HepG2 (cell line): ENCODE results near the gene CDX2. TPM values are rescaled to one million over a fixed set of nuclear protein-coding genes. Genes with fewer than 3 reads are reported as not detected.

ENCODE experiments used
- EED ChIP-seq: sonication (generic); formaldehyde crosslinking; IDR thresholded peaks from 2 replicates; pipeline ENCODE4 v1.5.0; 2020; ENCODE audit warnings: mild to moderate bottlenecking, missing genetic modification reagents
- HNRNPL ChIP-seq: fragments of 200-400 bp; formaldehyde crosslinking; IDR thresholded peaks from 2 replicates; pipeline ENCODE4 v1.6.1; 2017; ENCODE audit warnings: mild to moderate bottlenecking, low read depth, low read length
- HOXA9 ChIP-seq: sonication (generic); formaldehyde crosslinking; IDR thresholded peaks from 2 replicates; pipeline ENCODE4 v1.8.1; 2022; ENCODE audit warnings: missing genetic modification reagents, mild to moderate bottlenecking, moderate library complexity, borderline replicate concordance
- NBN ChIP-seq: fragments of 450-650 bp; conservative IDR thresholded peaks from 2 replicates; pipeline ENCODE4 v1.6.1; 2017
- NFE2L2 ChIP-seq: fragments of 150-350 bp; IDR thresholded peaks from 2 replicates; pipeline ENCODE4 v1.6.1; 2014; ENCODE audit warnings: low read length
- PBX2 ChIP-seq: IDR thresholded peaks from 2 replicates; pipeline ENCODE4 v1.6.1; 2016; ENCODE audit warnings: control low read depth
- PLSCR1 ChIP-seq: sonication (generic); formaldehyde crosslinking; IDR thresholded peaks from 2 replicates; pipeline ENCODE4 v1.5.0; 2020; ENCODE audit warnings: missing genetic modification reagents, mild to moderate bottlenecking, borderline replicate concordance
- SRY ChIP-seq: sonication (generic); formaldehyde crosslinking; IDR thresholded peaks from 2 replicates; pipeline ENCODE4 v1.8.0; 2022; ENCODE audit warnings: mild to moderate bottlenecking, missing genetic modification reagents
- ZNF275 ChIP-seq: sonication (generic); formaldehyde crosslinking; IDR thresholded peaks from 2 replicates; pipeline ENCODE4 v1.8.0; 2022; ENCODE audit warnings: missing genetic modification reagents, mild to moderate bottlenecking, inconsistent platforms, borderline replicate concordance
- ZNF460 ChIP-seq: sonication (generic); formaldehyde crosslinking; IDR thresholded peaks from 2 replicates; pipeline ENCODE4 v1.5.1; 2020; ENCODE audit warnings: missing genetic modification reagents, mild to moderate bottlenecking, borderline replicate concordance
- ZNF563 ChIP-seq: sonication (generic); formaldehyde crosslinking; IDR thresholded peaks from 2 replicates; pipeline ENCODE4 v1.8.0; 2022; ENCODE audit warnings: mild to moderate bottlenecking, moderate library complexity, missing genetic modification reagents
- ZNF746 ChIP-seq: sonication (generic); formaldehyde crosslinking; IDR thresholded peaks from 2 replicates; pipeline ENCODE4 v1.8.0; 2022; ENCODE audit warnings: mild to moderate bottlenecking, missing genetic modification reagents
- ZNF772 ChIP-seq: sonication (generic); formaldehyde crosslinking; IDR thresholded peaks from 2 replicates; pipeline ENCODE4 v1.5.0; 2020; ENCODE audit warnings: mild to moderate bottlenecking, missing genetic modification reagents
- ZSCAN30 ChIP-seq: sonication (generic); formaldehyde crosslinking; IDR thresholded peaks from 2 replicates; pipeline ENCODE4 v1.5.0; 2020; ENCODE audit warnings: mild to moderate bottlenecking, missing genetic modification reagents
- polyA plus RNA-seq, 8 experiments: library from polyadenylated mRNA; depleted of rRNA in 3 of 8; stranded (reverse) in 7 of 8; unstranded in 1 of 8; fragments of >200 nt; fragmentation: Illumina TruSeq in 4 of 8; extraction: Trizol in 4 of 8; gene quantifications; 2 replicates each; pipeline versions ENCODE4 v1.2.1 to v1.2.3, GENCODE V29; 2011 to 2016; ENCODE audit warnings: low read depth in 4 of 8, missing spikeins in 1 of 8, mixed read lengths in 1 of 8; ENCODE audit not compliant: insufficient read depth in 1 of 8
- total RNA-seq, 5 experiments: library from RNA; depleted of rRNA; stranded (reverse); fragments of >200 nt; fragmentation: Illumina TruSeq; extraction: Trizol; gene quantifications; 2 replicates each; pipeline ENCODE4 v1.2.3, GENCODE V29; 2016; ENCODE audit warnings: low read depth in 1 of 5
- TF ChIP-seq, protein P1 (sequence below): sonication (generic); formaldehyde crosslinking; IDR thresholded peaks from 2 replicates; pipeline ENCODE4 v1.9.0; 2022; ENCODE audit warnings: missing genetic modification reagents, mild to moderate bottlenecking, borderline replicate concordance
- TF ChIP-seq, protein P2 (sequence below): sonication (generic); formaldehyde crosslinking; IDR thresholded peaks from 2 replicates; pipeline ENCODE4 v1.5.1; 2020; ENCODE audit warnings: mild to moderate bottlenecking, missing genetic modification reagents, moderate library complexity
- TF ChIP-seq, protein P3 (sequence below): sonication (generic); formaldehyde crosslinking; conservative IDR thresholded peaks from 2 replicates; pipeline ENCODE4 v1.4.0; 2020; ENCODE audit warnings: missing genetic modification reagents
- TF ChIP-seq, protein P4 (sequence below): sonication (generic); formaldehyde crosslinking; IDR thresholded peaks from 2 replicates; pipeline ENCODE4 v1.8.1; 2023; ENCODE audit warnings: mild to moderate bottlenecking, moderate library complexity, missing genetic modification reagents

Gene CDX2
- total and polyA plus RNA-seq, 2 of the 13 experiments (the other 11 are each of a cell fraction or from before 2014, with no cell fraction given), result 0.04 TPM; not detected in 1

GRCh38 chr13:27980280-27980998, 11.3 kb upstream of the CDX2 start (continued):
- TF ChIP-seq, protein P1, sequence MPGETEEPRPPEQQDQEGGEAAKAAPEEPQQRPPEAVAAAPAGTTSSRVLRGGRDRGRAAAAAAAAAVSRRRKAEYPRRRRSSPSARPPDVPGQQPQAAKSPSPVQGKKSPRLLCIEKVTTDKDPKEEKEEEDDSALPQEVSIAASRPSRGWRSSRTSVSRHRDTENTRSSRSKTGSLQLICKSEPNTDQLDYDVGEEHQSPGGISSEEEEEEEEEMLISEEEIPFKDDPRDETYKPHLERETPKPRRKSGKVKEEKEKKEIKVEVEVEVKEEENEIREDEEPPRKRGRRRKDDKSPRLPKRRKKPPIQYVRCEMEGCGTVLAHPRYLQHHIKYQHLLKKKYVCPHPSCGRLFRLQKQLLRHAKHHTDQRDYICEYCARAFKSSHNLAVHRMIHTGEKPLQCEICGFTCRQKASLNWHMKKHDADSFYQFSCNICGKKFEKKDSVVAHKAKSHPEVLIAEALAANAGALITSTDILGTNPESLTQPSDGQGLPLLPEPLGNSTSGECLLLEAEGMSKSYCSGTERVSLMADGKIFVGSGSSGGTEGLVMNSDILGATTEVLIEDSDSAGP (CRISPR knock-in tag), result no peak; the same call in 1 of the 2 replicates
- TF ChIP-seq ZNF746 (no peak), HNRNPL (no peak), ZNF275 (CRISPR knock-in tag) (no peak), PBX2 (CRISPR knock-in tag) (no peak), SRY (CRISPR knock-in tag) (no peak), HOXA9 (no peak), ZNF563 (CRISPR knock-in tag) (0 out of 2 replicates have a peak, but pooled peaks have one; percentile 31), ZSCAN30 (no peak), EED (0 out of 2 replicates have a peak, but pooled peaks have one; percentile 27), PLSCR1 (no peak), ZNF460 (CRISPR knock-in tag) (no peak), NBN (no peak), ZNF772 (CRISPR knock-in tag) (no peak), NFE2L2 (no peak)
- TF ChIP-seq, protein P2, sequence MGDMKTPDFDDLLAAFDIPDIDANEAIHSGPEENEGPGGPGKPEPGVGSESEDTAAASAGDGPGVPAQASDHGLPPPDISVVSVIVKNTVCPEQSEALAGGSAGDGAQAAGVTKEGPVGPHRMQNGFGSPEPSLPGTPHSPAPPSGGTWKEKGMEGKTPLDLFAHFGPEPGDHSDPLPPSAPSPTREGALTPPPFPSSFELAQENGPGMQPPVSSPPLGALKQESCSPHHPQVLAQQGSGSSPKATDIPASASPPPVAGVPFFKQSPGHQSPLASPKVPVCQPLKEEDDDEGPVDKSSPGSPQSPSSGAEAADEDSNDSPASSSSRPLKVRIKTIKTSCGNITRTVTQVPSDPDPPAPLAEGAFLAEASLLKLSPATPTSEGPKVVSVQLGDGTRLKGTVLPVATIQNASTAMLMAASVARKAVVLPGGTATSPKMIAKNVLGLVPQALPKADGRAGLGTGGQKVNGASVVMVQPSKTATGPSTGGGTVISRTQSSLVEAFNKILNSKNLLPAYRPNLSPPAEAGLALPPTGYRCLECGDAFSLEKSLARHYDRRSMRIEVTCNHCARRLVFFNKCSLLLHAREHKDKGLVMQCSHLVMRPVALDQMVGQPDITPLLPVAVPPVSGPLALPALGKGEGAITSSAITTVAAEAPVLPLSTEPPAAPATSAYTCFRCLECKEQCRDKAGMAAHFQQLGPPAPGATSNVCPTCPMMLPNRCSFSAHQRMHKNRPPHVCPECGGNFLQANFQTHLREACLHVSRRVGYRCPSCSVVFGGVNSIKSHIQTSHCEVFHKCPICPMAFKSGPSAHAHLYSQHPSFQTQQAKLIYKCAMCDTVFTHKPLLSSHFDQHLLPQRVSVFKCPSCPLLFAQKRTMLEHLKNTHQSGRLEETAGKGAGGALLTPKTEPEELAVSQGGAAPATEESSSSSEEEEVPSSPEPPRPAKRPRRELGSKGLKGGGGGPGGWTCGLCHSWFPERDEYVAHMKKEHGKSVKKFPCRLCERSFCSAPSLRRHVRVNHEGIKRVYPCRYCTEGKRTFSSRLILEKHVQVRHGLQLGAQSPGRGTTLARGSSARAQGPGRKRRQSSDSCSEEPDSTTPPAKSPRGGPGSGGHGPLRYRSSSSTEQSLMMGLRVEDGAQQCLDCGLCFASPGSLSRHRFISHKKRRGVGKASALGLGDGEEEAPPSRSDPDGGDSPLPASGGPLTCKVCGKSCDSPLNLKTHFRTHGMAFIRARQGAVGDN (CRISPR knock-in tag), result peak; percentile 39; the same call in 1 of the 2 replicates
- TF ChIP-seq, protein P3, sequence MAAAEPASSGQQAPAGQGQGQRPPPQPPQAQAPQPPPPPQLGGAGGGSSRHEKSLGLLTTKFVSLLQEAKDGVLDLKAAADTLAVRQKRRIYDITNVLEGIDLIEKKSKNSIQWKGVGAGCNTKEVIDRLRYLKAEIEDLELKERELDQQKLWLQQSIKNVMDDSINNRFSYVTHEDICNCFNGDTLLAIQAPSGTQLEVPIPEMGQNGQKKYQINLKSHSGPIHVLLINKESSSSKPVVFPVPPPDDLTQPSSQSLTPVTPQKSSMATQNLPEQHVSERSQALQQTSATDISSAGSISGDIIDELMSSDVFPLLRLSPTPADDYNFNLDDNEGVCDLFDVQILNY (CRISPR knock-in tag), result no peak
- TF ChIP-seq, protein P4, sequence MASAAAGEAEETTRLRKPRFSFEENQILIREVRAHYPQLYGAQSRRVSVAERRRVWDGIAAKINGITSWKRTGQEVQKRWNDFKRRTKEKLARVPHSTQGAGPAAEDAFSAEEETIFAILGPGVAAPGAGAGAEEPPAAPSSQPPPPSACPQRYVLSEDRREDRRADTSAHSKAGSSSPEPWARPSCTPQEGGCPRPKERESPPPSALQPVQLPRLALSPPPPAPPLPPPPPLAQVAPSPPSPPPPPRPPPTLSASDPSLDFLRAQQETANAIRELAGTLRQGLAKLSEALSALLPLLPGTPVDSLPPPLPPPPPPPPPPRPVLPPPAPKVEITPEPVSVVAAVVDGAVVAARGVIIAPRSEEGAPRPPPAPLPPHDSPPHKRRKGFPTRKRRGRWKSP (CRISPR knock-in tag), result no peak
